ENCODE data around the gene RNASEH2B. TPM values are rescaled to one million over a fixed set of nuclear protein-coding genes. Genes with fewer than 3 reads are reported as not detected.
A peak's percentile ranks its signal among the peaks of the same experiment; 100 is the strongest.

RNASEH2B gene
- total RNA-seq, 1 donor from 2014 or later = 46.5 TPM

DNA sequence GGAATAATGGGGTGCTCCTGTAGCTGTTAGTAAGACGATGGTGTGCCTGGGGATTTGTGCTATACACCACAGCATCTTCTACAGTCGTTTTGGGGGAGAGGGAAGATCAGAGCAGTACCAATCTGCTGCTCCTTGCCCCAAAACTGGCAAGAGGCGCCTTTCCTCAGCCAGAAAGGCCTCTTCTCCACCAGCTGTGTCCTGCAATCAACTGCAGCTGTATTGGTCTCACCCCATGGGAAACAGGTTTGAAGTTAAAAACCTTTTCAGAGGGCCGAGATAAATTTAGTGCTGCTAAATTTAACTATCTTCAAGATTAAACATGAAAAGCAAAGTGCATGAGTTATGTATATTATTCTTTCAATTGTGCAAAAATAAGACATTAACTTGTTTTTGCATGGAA, 1.2 kb upstream of the RNASEH2B start:
- TF ChIP-seq, protein P1, sequence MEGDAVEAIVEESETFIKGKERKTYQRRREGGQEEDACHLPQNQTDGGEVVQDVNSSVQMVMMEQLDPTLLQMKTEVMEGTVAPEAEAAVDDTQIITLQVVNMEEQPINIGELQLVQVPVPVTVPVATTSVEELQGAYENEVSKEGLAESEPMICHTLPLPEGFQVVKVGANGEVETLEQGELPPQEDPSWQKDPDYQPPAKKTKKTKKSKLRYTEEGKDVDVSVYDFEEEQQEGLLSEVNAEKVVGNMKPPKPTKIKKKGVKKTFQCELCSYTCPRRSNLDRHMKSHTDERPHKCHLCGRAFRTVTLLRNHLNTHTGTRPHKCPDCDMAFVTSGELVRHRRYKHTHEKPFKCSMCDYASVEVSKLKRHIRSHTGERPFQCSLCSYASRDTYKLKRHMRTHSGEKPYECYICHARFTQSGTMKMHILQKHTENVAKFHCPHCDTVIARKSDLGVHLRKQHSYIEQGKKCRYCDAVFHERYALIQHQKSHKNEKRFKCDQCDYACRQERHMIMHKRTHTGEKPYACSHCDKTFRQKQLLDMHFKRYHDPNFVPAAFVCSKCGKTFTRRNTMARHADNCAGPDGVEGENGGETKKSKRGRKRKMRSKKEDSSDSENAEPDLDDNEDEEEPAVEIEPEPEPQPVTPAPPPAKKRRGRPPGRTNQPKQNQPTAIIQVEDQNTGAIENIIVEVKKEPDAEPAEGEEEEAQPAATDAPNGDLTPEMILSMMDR (IDR thresholded peaks at IDR 0.05) = no peak
- ATAC-seq (no peak), DNase-seq (no peak)
- no peak overlapping the region for H3K4me3 ChIP-seq
- no peaks in the 10 kb centered on the region for H3K9me3 ChIP-seq
- H3K27me3 ChIP-seq = no peaks in the 10 kb centered on the region
- H3K4me1 ChIP-seq = peaks cover 21% of the 10 kb centered on the region
- H3K27ac ChIP-seq = no peak overlapping the region
- no peaks in the 10 kb centered on the region for H3K36me3 ChIP-seq
- intact Hi-C loops (cut with DNase I) = no loop called here

DNA sequence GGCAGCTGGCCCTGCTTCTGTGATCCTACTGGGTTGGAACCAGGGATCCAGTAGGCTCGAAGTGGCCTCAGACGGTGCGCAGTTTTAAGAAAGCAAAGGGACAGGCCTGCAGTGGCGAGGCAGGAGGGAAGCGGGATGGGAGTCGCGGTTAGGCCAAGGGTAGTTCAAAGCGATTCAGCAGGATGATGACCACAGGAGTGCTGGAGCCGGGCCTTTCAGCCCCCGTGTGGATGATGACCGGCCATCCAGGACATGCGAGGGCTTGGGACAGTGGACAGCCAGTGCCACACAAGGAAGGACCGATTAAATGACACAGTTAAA, 854 bp downstream of the RNASEH2B start:
- Histone ChIP-seq H3K36me3 (no peaks in the 10 kb centered on the region), H3K4me1 (peaks cover 34% of the 10 kb centered on the region), H3K27ac (peak overlapping the region; percentile 96), H3K9me3 (no peaks in the 10 kb centered on the region), H3K27me3 (no peaks in the 10 kb centered on the region), H3K4me3 (peak overlapping the region; percentile 89)
- TF ChIP-seq, protein P1 (IDR thresholded peaks at IDR 0.05) = no peak
- intact Hi-C loops (cut with DNase I) = no loop called here
- DNase-seq (no peak), ATAC-seq (peak; percentile 57)

DNA sequence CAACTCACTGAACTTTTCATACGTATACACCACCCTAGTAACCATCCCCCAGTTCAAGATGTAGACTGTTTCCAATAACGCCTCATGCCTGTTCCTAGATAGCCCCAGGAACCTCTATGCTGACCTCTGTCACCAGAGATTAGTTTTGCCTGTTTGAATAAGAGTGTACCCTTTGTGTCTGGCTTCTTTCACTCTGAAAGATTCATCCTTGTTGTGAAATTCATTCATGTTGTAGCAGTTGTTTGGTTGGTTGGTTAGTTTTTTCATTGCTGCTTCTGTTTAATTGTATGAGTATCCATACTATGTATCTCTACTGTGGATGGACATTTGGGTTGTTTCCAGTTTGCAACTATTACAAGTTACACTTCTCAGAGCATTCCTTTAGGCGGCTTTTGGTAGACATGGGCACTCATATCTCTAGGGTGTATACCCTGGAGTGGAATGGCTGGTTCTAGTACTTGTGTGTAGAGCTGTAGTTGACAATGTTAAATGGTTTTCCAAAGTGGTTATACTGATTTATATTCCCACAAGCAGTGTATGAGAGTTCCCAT, 1.6 kb downstream of the RNASEH2B start:
- Histone ChIP-seq H3K9me3 (no peaks in the 10 kb centered on the region), H3K27ac (peak overlapping the region; percentile 96), H3K27me3 (no peaks in the 10 kb centered on the region), H3K4me3 (peak overlapping the region; percentile 89), H3K36me3 (no peaks in the 10 kb centered on the region), H3K4me1 (peaks cover 39% of the 10 kb centered on the region)
- intact Hi-C loops (cut with DNase I) = no loop called here
- DNase-seq (no peak), ATAC-seq (peak; percentile 4)
- TF ChIP-seq, protein P1 (IDR thresholded peaks at IDR 0.05) = no peak

DNA sequence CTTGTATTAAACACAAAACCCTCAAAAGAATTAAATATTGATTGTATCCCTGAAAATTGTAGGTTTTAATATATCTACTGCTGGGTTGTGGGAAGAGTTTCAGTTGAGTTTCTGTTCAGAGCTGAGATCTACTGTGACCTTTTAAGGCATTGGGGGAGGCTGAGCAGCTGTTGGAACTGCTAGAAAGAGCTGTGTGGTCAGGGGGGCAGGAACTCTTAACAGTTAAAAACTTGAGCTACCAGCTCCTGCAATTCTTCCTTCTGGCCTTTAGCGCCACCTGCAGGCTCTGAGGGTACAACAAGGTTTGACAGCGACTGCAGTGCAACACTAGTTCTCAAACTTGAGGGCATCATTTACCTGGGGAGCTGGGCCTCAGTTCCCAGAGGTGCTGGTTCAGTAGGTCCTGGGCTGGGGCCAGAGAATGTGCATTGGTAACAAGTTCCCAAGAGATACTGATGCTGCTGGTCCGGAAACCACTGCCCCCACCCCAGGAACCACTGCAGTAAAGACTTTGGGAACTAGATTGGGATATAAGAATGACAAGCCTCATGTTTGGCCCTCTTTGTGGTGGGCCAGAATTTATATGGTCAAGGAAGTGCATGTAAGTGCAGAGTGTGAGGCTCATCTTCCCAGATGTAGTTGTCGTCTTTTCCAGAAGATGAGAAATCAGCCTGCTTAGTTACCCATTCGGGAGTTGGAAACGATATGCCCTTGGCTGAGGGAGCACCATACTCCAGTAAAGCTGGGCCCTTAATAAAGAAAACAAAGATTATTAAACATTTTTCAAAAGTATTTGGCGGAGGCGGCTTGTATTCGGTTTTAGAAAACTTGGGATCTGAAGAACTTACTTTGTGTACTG, 2.6 kb downstream of the RNASEH2B start:
- ATAC-seq (peak; percentile 72), DNase-seq (peak; percentile 92)
- no peaks in the 10 kb centered on the region for H3K9me3 ChIP-seq
- intact Hi-C loops (cut with DNase I) = no loop called here
- TF ChIP-seq, protein P1 (IDR thresholded peaks at IDR 0.05) = peak; percentile 89
- H3K36me3 ChIP-seq = no peaks in the 10 kb centered on the region
- no peaks in the 10 kb centered on the region for H3K27me3 ChIP-seq
- H3K27ac ChIP-seq = peak overlapping the region; percentile 96
- no peak overlapping the region for H3K4me3 ChIP-seq
- peaks cover 49% of the 10 kb centered on the region for H3K4me1 ChIP-seq

DNA sequence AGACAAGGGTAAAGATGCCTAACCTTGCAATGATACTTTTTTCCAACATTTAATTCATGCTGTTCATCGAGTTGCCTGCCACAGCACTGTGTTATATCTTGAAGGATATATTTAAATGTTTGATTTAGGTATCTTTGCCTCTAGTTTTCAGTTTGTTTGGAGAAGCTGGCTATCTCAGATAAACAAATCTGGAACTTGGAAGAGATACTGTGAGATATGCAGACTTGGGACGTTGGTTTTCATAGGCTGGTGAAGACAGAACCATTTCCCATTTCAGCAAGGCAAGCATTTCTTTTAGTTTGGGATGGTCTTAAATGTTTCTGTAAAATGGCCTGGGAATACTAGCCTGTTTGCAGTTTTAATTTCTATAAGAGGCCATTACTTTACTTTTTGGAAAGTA, 3.3 kb downstream of the RNASEH2B start:
- DNase-seq (no peak), ATAC-seq (no peak)
- Histone ChIP-seq H3K36me3 (no peaks in the 10 kb centered on the region), H3K27ac (no peak overlapping the region), H3K4me3 (no peak overlapping the region), H3K4me1 (peaks cover 54% of the 10 kb centered on the region), H3K27me3 (no peaks in the 10 kb centered on the region), H3K9me3 (no peaks in the 10 kb centered on the region)
- intact Hi-C loops (cut with DNase I) = no loop called here
- TF ChIP-seq, protein P1 (IDR thresholded peaks at IDR 0.05) = no peak

Measured in upper lobe of right lung (tissue), 1 donor.